GM23338 (cell line): Measurements from ENCODE around the gene RASGRP3. TPM values are rescaled to one million over a fixed set of nuclear protein-coding genes. Genes with fewer than 3 reads are reported as not detected.

Experiments
- ATAC-seq: fragments of 200-7000 bp; cut with Tn5 transposase; 3 replicates; pipeline ENCODE4 v1.9.1; 2020
- DNase-seq: peaks from one replicate; pipeline ENCODE4 v3.0.0-alpha.2; 2015; ENCODE audit warnings: low spot score
- H2AFZ ChIP-seq: fragments of 200-600 bp; sonication (generic); 2 replicates; pipeline ENCODE4 v1.8.0; 2016; ENCODE audit warnings: antibody characterized with exemption, mild to moderate bottlenecking, moderate library complexity
- H3F3A ChIP-seq: fragments of 200-600 bp; sonication (generic); replicated peaks from 2 replicates; pipeline ENCODE4 v1.8.0; 2017; ENCODE audit warnings: antibody characterized with exemption, mixed run types, low read depth
- H3K27ac ChIP-seq: fragments of 200-600 bp; sonication (generic); 2 replicates; pipeline ENCODE4 v1.6.1; 2016; ENCODE audit warnings: low read depth
- H3K27me3 ChIP-seq: fragments of 200-600 bp; sonication (generic); 2 replicates; pipeline ENCODE4 v1.8.0; 2016; ENCODE audit warnings: mild to moderate bottlenecking, mixed run types, moderate library complexity; ENCODE audit not compliant: insufficient read depth
- H3K36me3 ChIP-seq: fragments of 200-600 bp; sonication (generic); 2 replicates; pipeline ENCODE4 v1.8.0; 2016; ENCODE audit warnings: mild to moderate bottlenecking; ENCODE audit not compliant: insufficient read depth
- H3K4me1 ChIP-seq: fragments of 200-600 bp; sonication (generic); 2 replicates; pipeline ENCODE4 v1.8.0; 2016; ENCODE audit warnings: mild to moderate bottlenecking, moderate library complexity; ENCODE audit not compliant: insufficient read depth
- H3K4me2 ChIP-seq: fragments of 200-600 bp; sonication (generic); 2 replicates; pipeline ENCODE4 v1.7.1; 2017; ENCODE audit warnings: mixed run types
- H3K4me3 ChIP-seq: fragments of 200-600 bp; sonication (generic); 2 replicates; pipeline ENCODE4 v1.6.1; 2016; ENCODE audit warnings: mixed run types
- H3K79me2 ChIP-seq: fragments of 200-600 bp; sonication (generic); replicated peaks from 2 replicates; pipeline ENCODE4 v1.8.0; 2017; ENCODE audit warnings: mild to moderate bottlenecking; ENCODE audit not compliant: insufficient read depth
- H3K9me2 ChIP-seq: fragments of 200-600 bp; sonication (generic); 2 replicates; pipeline ENCODE4 v1.8.0; 2017; ENCODE audit not compliant: insufficient read depth
- H4K20me1 ChIP-seq: fragments of 200-600 bp; sonication (generic); replicated peaks from 2 replicates; pipeline ENCODE4 v1.8.0; 2017; ENCODE audit warnings: mild to moderate bottlenecking; ENCODE audit not compliant: insufficient read depth
- H3K27ac Mint-ChIP-seq: 2 replicates; pipeline ENCODE4 v1.8.0; 2020; ENCODE audit warnings: inconsistent platforms, mild to moderate bottlenecking, moderate library complexity, mixed read lengths
- H3K27me3 Mint-ChIP-seq: 3 replicates; pipeline ENCODE4 v1.8.0; 2022; ENCODE audit warnings: low read depth, mild to moderate bottlenecking, moderate library complexity, mixed read lengths, inconsistent platforms; ENCODE audit not compliant: insufficient read depth, poor library complexity
- H3K36me3 Mint-ChIP-seq: 3 replicates; pipeline ENCODE4 v1.8.0; 2021; ENCODE audit warnings: low read depth, mild to moderate bottlenecking, inconsistent platforms, moderate library complexity, mixed read lengths
- H3K4me1 Mint-ChIP-seq: 3 replicates; pipeline ENCODE4 v1.8.0; 2020; ENCODE audit warnings: mild to moderate bottlenecking, inconsistent platforms, mixed read lengths
- H3K4me3 Mint-ChIP-seq: 3 replicates; pipeline ENCODE4 v1.8.0; 2021; ENCODE audit warnings: moderate library complexity, mild to moderate bottlenecking, inconsistent platforms, mixed read lengths
- H3K9me3 Mint-ChIP-seq: 3 replicates; pipeline ENCODE4 v1.8.0; 2020; ENCODE audit warnings: moderate library complexity, mild to moderate bottlenecking, inconsistent platforms, mixed read lengths
- CREB1 ChIP-seq: fragments of 250-450 bp; sonication (Bioruptor Pico); IDR thresholded peaks from 2 replicates; pipeline ENCODE4 v1.5.0; 2020; ENCODE audit warnings: low read depth, mild to moderate bottlenecking, moderate library complexity
- EZH2 ChIP-seq: fragments of 200-600 bp; sonication (generic); IDR thresholded peaks from one replicate; pipeline ENCODE4 v1.8.0; 2017; ENCODE audit warnings: antibody characterized with exemption, mild to moderate bottlenecking, low read depth; ENCODE audit not compliant: unreplicated experiment
- EZH2phosphoT487 ChIP-seq: fragments of 200-600 bp; sonication (generic); IDR thresholded peaks from one replicate; pipeline ENCODE4 v1.8.1; 2018; ENCODE audit warnings: antibody characterized with exemption; ENCODE audit not compliant: unreplicated experiment
- JUNB ChIP-seq: IDR thresholded peaks from one replicate; pipeline ENCODE4 v1.6.1; 2016; ENCODE audit warnings: antibody characterized with exemption; ENCODE audit not compliant: unreplicated experiment
- NANOG ChIP-seq: IDR thresholded peaks from 2 replicates; pipeline ENCODE4 v1.6.1; 2016; ENCODE audit warnings: antibody characterized with exemption, borderline replicate concordance
- POLR2AphosphoS5 ChIP-seq: IDR thresholded peaks from 2 replicates; pipeline ENCODE4 v1.6.1; 2016; ENCODE audit warnings: antibody characterized with exemption, low read depth
- STAT1 ChIP-seq: IDR thresholded peaks from one replicate; pipeline ENCODE4 v1.6.1; 2016; ENCODE audit warnings: antibody characterized with exemption; ENCODE audit not compliant: unreplicated experiment
- ZNF114 ChIP-seq: fragments of 250-450 bp; sonication (Bioruptor Pico); IDR thresholded peaks from 2 replicates; pipeline ENCODE4 v1.5.0; 2020; ENCODE audit warnings: mild to moderate bottlenecking, moderate library complexity
- ZNF331 ChIP-seq: fragments of 250-450 bp; sonication (Bioruptor Pico); IDR thresholded peaks from 2 replicates; pipeline ENCODE4 v1.5.0; 2020; ENCODE audit warnings: low read depth, mild to moderate bottlenecking, moderate library complexity
- polyA plus RNA-seq: library from polyadenylated mRNA; unstranded; fragments of >200 nt; fragmentation: Nextera tagmentation; extraction: Ambion mirVana; gene quantifications from 2 replicates; pipeline ENCODE4 v1.2.1, GENCODE V29; 2016
- total RNA-seq: library from RNA; depleted of rRNA; stranded (reverse); fragments of >200 nt; shearing (Covaris generic); gene quantifications from 2 replicates; pipeline ENCODE4 v1.2.3, GENCODE V29; 2014
- TF ChIP-seq, protein P1 (sequence below): IDR thresholded peaks from 2 replicates; pipeline ENCODE4 v1.6.1; 2016; ENCODE audit warnings: antibody characterized with exemption
- TF ChIP-seq, protein P2 (sequence below), 2 experiments: fragments of 200-600 bp in 1 of 2; sonication (generic) in 1 of 2; conservative IDR thresholded peaks; 2 replicates each; pipeline versions ENCODE4 v1.5.1 to v1.6.1; 2016 to 2017; ENCODE audit warnings: antibody characterized with exemption in 2 of 2, low read depth in 2 of 2, mild to moderate bottlenecking in 2 of 2, moderate library complexity in 1 of 2
- TF ChIP-seq, protein P3 (sequence below): IDR thresholded peaks from one replicate; pipeline ENCODE4 v1.6.1; 2018; ENCODE audit warnings: antibody characterized with exemption; ENCODE audit not compliant: unreplicated experiment
- TF ChIP-seq, protein P4 (sequence below): fragments of 250-450 bp; sonication (Bioruptor Pico); IDR thresholded peaks from 2 replicates; pipeline ENCODE4 v1.5.0; 2020; ENCODE audit warnings: mild to moderate bottlenecking, moderate library complexity

Gene RASGRP3
- total and polyA plus RNA-seq, 2 experiments from 2014 or later, result 0.19 to 0.69 TPM

DNA sequence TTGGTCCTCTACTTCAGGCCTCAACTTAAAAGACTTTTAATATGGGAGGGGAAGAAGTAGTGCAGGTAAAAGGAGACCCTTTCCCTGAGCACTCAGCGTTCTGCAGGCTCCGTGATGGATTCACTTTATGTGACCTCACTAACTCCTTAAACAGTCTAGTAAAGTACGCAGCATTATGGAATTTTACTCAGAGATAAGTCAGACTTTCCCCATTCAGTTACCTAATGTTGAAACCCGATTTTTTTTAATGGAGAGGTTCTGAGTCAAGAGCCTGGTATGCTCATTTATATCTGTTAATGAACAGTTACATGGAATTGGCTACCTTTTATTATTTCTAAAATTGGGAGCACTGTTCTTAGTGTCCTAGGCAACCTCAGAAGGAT, 34.1 kb downstream of the RASGRP3 start:
- Histone ChIP-seq H3K27me3 (no peaks in the 10 kb centered on the region), H3K36me3 (no peaks in the 10 kb centered on the region), H3K27ac (no peak overlapping the region), H3K79me2 (no peaks in the 10 kb centered on the region), H3K4me3 (no peak overlapping the region), H3K4me1 (no peaks in the 10 kb centered on the region), H3K4me2 (no peak overlapping the region), H3K9me2 (0 out of 2 replicates have a peak, but pooled peaks cover 17% of the 10 kb centered on the region), H2AFZ (no peak overlapping the region), H3F3A (no peaks in the 10 kb centered on the region), H4K20me1 (no peaks in the 10 kb centered on the region)
- Mint-ChIP-seq H3K9me3 (no peaks in the 10 kb centered on the region), H3K27ac (no peak overlapping the region), H3K36me3 (no peaks in the 10 kb centered on the region), H3K27me3 (peaks cover 2% of the 10 kb centered on the region), H3K4me1 (no peaks in the 10 kb centered on the region; the same call in 1 of the 3 replicates), H3K4me3 (no peak overlapping the region)
- no peak for DNase-seq
- TF ChIP-seq STAT1 (no peak), ZNF114 (CRISPR knock-in tag) (no peak), CREB1 (no peak), POLR2AphosphoS5 (no peak), JUNB (no peak), NANOG (no peak), EZH2phosphoT487 (no peak), EZH2 (no peak), ZNF331 (CRISPR knock-in tag) (no peak)
- TF ChIP-seq, protein P1, sequence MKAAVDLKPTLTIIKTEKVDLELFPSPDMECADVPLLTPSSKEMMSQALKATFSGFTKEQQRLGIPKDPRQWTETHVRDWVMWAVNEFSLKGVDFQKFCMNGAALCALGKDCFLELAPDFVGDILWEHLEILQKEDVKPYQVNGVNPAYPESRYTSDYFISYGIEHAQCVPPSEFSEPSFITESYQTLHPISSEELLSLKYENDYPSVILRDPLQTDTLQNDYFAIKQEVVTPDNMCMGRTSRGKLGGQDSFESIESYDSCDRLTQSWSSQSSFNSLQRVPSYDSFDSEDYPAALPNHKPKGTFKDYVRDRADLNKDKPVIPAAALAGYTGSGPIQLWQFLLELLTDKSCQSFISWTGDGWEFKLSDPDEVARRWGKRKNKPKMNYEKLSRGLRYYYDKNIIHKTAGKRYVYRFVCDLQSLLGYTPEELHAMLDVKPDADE, result no peak
- TF ChIP-seq, protein P2, sequence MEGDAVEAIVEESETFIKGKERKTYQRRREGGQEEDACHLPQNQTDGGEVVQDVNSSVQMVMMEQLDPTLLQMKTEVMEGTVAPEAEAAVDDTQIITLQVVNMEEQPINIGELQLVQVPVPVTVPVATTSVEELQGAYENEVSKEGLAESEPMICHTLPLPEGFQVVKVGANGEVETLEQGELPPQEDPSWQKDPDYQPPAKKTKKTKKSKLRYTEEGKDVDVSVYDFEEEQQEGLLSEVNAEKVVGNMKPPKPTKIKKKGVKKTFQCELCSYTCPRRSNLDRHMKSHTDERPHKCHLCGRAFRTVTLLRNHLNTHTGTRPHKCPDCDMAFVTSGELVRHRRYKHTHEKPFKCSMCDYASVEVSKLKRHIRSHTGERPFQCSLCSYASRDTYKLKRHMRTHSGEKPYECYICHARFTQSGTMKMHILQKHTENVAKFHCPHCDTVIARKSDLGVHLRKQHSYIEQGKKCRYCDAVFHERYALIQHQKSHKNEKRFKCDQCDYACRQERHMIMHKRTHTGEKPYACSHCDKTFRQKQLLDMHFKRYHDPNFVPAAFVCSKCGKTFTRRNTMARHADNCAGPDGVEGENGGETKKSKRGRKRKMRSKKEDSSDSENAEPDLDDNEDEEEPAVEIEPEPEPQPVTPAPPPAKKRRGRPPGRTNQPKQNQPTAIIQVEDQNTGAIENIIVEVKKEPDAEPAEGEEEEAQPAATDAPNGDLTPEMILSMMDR (conservative IDR thresholded peaks at IDR 0.05; ENCODE audit: low read depth in 2 of 2), result no peak
- TF ChIP-seq, protein P3, sequence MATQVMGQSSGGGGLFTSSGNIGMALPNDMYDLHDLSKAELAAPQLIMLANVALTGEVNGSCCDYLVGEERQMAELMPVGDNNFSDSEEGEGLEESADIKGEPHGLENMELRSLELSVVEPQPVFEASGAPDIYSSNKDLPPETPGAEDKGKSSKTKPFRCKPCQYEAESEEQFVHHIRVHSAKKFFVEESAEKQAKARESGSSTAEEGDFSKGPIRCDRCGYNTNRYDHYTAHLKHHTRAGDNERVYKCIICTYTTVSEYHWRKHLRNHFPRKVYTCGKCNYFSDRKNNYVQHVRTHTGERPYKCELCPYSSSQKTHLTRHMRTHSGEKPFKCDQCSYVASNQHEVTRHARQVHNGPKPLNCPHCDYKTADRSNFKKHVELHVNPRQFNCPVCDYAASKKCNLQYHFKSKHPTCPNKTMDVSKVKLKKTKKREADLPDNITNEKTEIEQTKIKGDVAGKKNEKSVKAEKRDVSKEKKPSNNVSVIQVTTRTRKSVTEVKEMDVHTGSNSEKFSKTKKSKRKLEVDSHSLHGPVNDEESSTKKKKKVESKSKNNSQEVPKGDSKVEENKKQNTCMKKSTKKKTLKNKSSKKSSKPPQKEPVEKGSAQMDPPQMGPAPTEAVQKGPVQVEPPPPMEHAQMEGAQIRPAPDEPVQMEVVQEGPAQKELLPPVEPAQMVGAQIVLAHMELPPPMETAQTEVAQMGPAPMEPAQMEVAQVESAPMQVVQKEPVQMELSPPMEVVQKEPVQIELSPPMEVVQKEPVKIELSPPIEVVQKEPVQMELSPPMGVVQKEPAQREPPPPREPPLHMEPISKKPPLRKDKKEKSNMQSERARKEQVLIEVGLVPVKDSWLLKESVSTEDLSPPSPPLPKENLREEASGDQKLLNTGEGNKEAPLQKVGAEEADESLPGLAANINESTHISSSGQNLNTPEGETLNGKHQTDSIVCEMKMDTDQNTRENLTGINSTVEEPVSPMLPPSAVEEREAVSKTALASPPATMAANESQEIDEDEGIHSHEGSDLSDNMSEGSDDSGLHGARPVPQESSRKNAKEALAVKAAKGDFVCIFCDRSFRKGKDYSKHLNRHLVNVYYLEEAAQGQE, result no peak
- TF ChIP-seq, protein P4, sequence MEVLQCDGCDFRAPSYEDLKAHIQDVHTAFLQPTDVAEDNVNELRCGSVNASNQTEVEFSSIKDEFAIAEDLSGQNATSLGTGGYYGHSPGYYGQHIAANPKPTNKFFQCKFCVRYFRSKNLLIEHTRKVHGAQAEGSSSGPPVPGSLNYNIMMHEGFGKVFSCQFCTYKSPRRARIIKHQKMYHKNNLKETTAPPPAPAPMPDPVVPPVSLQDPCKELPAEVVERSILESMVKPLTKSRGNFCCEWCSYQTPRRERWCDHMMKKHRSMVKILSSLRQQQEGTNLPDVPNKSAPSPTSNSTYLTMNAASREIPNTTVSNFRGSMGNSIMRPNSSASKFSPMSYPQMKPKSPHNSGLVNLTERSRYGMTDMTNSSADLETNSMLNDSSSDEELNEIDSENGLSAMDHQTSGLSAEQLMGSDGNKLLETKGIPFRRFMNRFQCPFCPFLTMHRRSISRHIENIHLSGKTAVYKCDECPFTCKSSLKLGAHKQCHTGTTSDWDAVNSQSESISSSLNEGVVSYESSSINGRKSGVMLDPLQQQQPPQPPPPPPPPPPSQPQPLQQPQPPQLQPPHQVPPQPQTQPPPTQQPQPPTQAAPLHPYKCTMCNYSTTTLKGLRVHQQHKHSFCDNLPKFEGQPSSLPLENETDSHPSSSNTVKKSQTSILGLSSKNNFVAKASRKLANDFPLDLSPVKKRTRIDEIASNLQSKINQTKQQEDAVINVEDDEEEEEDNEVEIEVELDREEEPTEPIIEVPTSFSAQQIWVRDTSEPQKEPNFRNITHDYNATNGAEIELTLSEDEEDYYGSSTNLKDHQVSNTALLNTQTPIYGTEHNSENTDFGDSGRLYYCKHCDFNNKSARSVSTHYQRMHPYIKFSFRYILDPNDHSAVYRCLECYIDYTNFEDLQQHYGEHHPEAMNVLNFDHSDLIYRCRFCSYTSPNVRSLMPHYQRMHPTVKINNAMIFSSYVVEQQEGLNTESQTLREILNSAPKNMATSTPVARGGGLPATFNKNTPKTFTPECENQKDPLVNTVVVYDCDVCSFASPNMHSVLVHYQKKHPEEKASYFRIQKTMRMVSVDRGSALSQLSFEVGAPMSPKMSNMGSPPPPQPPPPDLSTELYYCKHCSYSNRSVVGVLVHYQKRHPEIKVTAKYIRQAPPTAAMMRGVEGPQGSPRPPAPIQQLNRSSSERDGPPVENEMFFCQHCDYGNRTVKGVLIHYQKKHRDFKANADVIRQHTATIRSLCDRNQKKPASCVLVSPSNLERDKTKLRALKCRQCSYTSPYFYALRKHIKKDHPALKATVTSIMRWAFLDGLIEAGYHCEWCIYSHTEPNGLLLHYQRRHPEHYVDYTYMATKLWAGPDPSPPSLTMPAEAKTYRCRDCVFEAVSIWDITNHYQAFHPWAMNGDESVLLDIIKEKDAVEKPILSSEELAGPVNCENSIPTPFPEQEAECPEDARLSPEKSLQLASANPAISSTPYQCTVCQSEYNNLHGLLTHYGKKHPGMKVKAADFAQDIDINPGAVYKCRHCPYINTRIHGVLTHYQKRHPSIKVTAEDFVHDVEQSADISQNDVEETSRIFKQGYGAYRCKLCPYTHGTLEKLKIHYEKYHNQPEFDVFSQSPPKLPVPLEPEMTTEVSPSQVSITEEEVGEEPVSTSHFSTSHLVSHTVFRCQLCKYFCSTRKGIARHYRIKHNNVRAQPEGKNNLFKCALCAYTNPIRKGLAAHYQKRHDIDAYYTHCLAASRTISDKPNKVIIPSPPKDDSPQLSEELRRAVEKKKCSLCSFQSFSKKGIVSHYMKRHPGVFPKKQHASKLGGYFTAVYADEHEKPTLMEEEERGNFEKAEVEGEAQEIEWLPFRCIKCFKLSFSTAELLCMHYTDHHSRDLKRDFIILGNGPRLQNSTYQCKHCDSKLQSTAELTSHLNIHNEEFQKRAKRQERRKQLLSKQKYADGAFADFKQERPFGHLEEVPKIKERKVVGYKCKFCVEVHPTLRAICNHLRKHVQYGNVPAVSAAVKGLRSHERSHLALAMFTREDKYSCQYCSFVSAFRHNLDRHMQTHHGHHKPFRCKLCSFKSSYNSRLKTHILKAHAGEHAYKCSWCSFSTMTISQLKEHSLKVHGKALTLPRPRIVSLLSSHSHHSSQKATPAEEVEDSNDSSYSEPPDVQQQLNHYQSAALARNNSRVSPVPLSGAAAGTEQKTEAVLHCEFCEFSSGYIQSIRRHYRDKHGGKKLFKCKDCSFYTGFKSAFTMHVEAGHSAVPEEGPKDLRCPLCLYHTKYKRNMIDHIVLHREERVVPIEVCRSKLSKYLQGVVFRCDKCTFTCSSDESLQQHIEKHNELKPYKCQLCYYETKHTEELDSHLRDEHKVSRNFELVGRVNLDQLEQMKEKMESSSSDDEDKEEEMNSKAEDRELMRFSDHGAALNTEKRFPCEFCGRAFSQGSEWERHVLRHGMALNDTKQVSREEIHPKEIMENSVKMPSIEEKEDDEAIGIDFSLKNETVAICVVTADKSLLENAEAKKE (CRISPR knock-in tag), result no peak
- no peak for ATAC-seq
